ENCODE data around the gene RFX4.

DNA sequence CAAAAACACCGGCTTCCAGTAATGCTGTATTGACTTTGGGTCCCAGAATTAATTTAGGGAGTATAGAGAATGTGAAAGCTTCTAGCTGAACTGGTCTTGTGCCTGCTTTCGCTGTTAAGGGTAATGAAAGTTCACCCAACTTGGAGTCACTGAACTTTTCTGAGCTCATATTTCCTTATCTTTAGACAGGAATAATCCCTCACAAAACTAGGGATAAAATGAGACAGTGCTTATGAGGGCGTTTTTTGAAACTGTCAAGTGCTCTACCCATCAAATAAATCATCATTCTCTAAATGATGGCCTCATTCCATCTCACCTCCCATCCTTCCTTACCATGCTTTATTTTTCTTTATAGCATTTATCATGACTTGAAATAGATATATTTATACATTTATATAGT, 74.7 kb downstream of the RFX4 start:
- TF ChIP-seq, protein P1, sequence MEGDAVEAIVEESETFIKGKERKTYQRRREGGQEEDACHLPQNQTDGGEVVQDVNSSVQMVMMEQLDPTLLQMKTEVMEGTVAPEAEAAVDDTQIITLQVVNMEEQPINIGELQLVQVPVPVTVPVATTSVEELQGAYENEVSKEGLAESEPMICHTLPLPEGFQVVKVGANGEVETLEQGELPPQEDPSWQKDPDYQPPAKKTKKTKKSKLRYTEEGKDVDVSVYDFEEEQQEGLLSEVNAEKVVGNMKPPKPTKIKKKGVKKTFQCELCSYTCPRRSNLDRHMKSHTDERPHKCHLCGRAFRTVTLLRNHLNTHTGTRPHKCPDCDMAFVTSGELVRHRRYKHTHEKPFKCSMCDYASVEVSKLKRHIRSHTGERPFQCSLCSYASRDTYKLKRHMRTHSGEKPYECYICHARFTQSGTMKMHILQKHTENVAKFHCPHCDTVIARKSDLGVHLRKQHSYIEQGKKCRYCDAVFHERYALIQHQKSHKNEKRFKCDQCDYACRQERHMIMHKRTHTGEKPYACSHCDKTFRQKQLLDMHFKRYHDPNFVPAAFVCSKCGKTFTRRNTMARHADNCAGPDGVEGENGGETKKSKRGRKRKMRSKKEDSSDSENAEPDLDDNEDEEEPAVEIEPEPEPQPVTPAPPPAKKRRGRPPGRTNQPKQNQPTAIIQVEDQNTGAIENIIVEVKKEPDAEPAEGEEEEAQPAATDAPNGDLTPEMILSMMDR (optimal IDR thresholded peaks at IDR 0.05 in 1 of 3, IDR thresholded peaks at IDR 0.05 in 1 of 3, conservative IDR thresholded peaks at IDR 0.05 in 1 of 3; ENCODE audit: extremely low read depth in 1 of 3, insufficient read depth in 2 of 3, low read length in 3 of 3), result no peak
- TF ChIP-seq EZH2 (IDR thresholded peaks at IDR 0.05; ENCODE audit: low read length), result no peak

Data from keratinocyte (primary cell).